GM19351 (cell line): Measurements from ENCODE around the gene PIP4K2B.
"Not testable (repeated sequence)": the region's sequence is repeated elsewhere in the genome, so short reads cannot be mapped to it uniquely, and the experiment has no call there.

Experiments
- ATAC-seq: cut with Tn5 transposase; IDR thresholded peaks from one replicate; pipeline ENCODE4 v1.9.1; 2021; ENCODE audit warnings: mild to moderate bottlenecking, moderate library complexity; ENCODE audit not compliant: unreplicated experiment

PIP4K2B gene

GRCh38 chr17:38799501-38800236 is at the start of gene PIP4K2B:
Gene PIP4K2B, minus strand, starts transcription at chr17:38799556. Its CDS starts 132 bp downstream, at chr17:38799424.
- peak; percentile 82 for ATAC-seq

- no peak for ATAC-seq
Measured at GRCh38 chr17:38848557-38848891, 49.2 kb upstream of the PIP4K2B start.

- ATAC-seq = no peak
Measured at GRCh38 chr17:38844261-38844757, 45.0 kb upstream of the PIP4K2B start.

- ATAC-seq = no peak
Measured at GRCh38 chr17:38825762-38826247, 26.4 kb upstream of the PIP4K2B start.

GRCh38 chr17:38824899-38825761 is 25.8 kb upstream of the PIP4K2B start, which contains the start of gene CWC25:
Gene CWC25, minus strand, starts transcription at chr17:38825321. Its CDS starts 138 bp downstream, at chr17:38825183.
- peak; percentile 77 for ATAC-seq

- ATAC-seq = no peak
Measured at GRCh38 chr17:38815576-38816193, 16.3 kb upstream of the PIP4K2B start.

- no peak for ATAC-seq
Measured at GRCh38 chr17:38809828-38810227, 10.5 kb upstream of the PIP4K2B start.

GRCh38 chr17:38800237-38800760 is 943 bp upstream of the PIP4K2B start:
- ATAC-seq = no peak

GRCh38 chr17:38798614-38799500 is 499 bp downstream of the PIP4K2B start:
- peak; percentile 30 for ATAC-seq

- no peak for ATAC-seq
Measured at GRCh38 chr17:38797828-38798227, 1.5 kb downstream of the PIP4K2B start.

- ATAC-seq = no peak
Measured at GRCh38 chr17:38797158-38797490, 2.2 kb downstream of the PIP4K2B start.

- ATAC-seq = no peak
Measured at GRCh38 chr17:38796451-38797157, 2.8 kb downstream of the PIP4K2B start.

- ATAC-seq = no peak
Measured at GRCh38 chr17:38794221-38794620, 5.1 kb downstream of the PIP4K2B start.

GRCh38 chr17:38791162-38791561 is 8.2 kb downstream of the PIP4K2B start:
- ATAC-seq = no peak

- not testable (repeated sequence) for ATAC-seq
Measured at GRCh38 chr17:38790148-38790707, 9.1 kb downstream of the PIP4K2B start.

- ATAC-seq = no peak
Measured at GRCh38 chr17:38789185-38789584, 10.2 kb downstream of the PIP4K2B start.

GRCh38 chr17:38787999-38788398 is 11.4 kb downstream of the PIP4K2B start:
- not testable (repeated sequence) for ATAC-seq

GRCh38 chr17:38786372-38786771 is 13.0 kb downstream of the PIP4K2B start:
- ATAC-seq = no peak

GRCh38 chr17:38783227-38783626 is 16.1 kb downstream of the PIP4K2B start:
- no peak for ATAC-seq
